Breast epithelium (tissue), 3 donors: ENCODE results near the gene SUMF1.

Experiments
- CTCF ChIP-seq, 3 donors: fragments of 450-650 bp; IDR thresholded peaks; one replicate each; pipeline ENCODE4 v1.5.1; 2016 to 2017; ENCODE audit warnings: antibody characterized with exemption in 3 of 3, mild to moderate bottlenecking in 3 of 3, moderate library complexity in 3 of 3
- POLR2AphosphoS5 ChIP-seq, 3 donors: sonication (generic); formaldehyde crosslinking; IDR thresholded peaks; one replicate each; pipeline ENCODE4 v1.6.1; 2017; ENCODE audit warnings: antibody characterized with exemption in 3 of 3

GRCh38 chr3:4410606-4411005, 56.5 kb downstream of the SUMF1 start:
- no peak for TF ChIP-seq CTCF (IDR thresholded peaks at IDR 0.05)
- TF ChIP-seq POLR2AphosphoS5 (IDR thresholded peaks at IDR 0.05) = no peak
